ENCODE measurements around the gene ZCCHC14.

Gene ZCCHC14

DNA sequence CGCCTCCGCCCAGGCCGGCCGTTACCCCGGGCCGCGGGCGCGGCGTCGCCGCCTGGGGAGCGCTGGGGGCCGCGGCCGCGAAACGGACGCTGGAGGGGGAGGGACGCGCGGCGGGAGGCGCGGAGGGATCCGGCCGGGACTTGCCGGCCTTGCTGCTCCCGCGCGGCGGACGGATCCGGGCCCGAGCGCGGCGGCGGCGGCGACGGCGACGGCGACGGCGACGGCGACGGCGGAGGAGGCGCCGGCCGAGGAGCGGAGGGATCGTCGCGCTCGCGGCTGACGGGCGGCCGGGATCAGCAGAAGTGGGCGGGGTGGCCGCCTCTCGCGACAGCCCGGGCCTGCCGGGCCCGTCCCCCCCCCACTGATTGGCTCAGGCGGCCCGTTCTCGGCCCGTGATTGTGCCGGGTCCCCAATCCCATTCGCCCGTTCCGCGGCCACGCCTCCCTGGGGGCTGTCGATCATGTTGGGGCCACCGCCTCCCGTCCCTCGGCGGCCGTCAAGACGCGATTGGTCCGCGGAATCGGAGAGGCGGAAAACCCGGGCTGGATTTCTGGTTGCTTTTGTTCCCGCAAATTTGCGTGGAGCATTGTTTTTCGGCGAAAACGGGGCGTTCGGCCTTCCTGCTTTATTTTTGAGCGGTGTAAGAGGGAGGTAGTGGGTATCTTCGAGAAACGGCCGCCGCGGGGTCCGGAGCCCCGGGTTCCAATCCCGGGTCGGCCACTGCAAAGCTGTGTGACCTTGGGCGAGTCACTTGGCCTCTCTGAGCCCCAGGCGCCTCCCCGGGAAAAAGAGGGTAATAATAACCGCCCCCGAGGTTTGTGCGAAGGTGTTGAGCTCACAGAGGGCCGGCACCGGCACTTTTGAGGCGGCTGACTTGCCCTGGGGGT lies at the start of gene ZCCHC14:
TSS of gene ZCCHC14 (minus strand) at position 304 of the 887 bp plus-strand sequence. CDS start 786 bp downstream, outside the sequence.
- no peaks in the 10 kb centered on the region for H3K9me3 Mint-ChIP-seq
- H3K27me3 Mint-ChIP-seq (ENCODE audit: low read depth) = peaks cover 52% of the 10 kb centered on the region
- peak within 1 kb of the TSS; percentile 86 for H3K4me3 Mint-ChIP-seq
- H3K36me3 Mint-ChIP-seq (ENCODE audit: low read depth) = no peaks in the 10 kb centered on the region
- peaks cover 24% of the 10 kb centered on the region for H3K4me1 Mint-ChIP-seq (ENCODE audit: low read depth)
- peak within 1 kb of the TSS; percentile 78 for H3K27ac Mint-ChIP-seq

DNA sequence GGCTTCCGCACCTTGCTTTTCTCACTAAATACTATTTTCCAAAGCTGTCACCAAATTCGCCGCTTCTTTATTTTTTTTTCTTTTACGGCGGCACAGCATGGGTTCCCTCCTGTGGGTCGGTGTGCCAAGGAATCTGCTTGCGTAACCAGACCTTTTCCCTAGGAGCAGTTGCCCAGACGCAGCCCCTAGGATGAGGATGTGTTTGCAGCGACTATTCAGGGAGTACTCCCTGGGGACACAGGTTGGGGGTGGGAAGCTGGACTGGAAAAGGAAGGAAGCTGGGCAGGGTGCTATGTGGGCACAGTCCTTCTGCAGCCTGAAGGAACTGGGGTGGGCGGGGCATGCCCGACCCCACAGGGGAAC lies 49.0 kb upstream of the ZCCHC14 start:
- Mint-ChIP-seq H3K27ac (no peak overlapping the region), H3K9me3 (peaks cover 10% of the 10 kb centered on the region), H3K4me1 (ENCODE audit: low read depth) (peaks cover 2% of the 10 kb centered on the region), H3K27me3 (ENCODE audit: low read depth) (peaks cover 15% of the 10 kb centered on the region), H3K36me3 (ENCODE audit: low read depth) (no peaks in the 10 kb centered on the region), H3K4me3 (no peak overlapping the region)

DNA sequence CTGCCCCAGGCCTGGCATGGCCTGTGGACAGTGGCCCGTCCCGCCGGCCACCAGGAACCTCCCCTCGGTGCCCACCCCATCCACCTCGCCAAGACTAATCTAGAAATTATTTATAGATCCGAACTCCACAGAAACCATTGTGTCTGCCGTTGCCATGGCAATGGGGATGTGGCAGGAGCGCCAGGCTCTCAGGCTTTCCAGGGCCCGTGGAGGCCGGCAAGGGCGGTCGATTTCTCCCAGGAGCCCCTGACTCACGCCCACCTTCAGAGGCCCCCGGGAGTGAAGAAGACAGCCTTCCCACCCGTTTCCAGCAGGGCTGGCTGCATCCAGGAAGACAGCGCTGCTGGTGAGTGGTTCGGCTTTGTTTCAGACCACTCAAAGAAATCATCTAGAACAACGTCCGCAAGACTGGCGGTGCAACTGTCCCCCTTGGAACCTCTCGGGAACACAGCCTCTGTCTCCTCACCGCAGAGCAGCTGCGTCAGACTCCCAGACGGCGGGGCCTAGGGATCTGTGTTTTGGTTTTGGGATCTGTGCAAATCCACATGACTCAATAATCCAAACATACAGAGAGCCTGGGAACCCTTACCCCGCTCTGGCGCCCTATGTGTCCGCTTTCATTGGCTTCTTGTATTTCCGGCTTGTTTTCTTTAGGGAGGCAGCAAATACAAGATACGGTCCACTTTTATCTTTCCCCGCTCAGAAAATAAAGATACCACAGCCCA lies 48.5 kb upstream of the ZCCHC14 start:
- no peaks in the 10 kb centered on the region for H3K36me3 Mint-ChIP-seq (ENCODE audit: low read depth)
- no peak overlapping the region for H3K27ac Mint-ChIP-seq
- H3K4me3 Mint-ChIP-seq = no peak overlapping the region
- peaks cover 15% of the 10 kb centered on the region for H3K27me3 Mint-ChIP-seq (ENCODE audit: low read depth)
- peaks cover 10% of the 10 kb centered on the region for H3K9me3 Mint-ChIP-seq
- peaks cover 2% of the 10 kb centered on the region for H3K4me1 Mint-ChIP-seq (ENCODE audit: low read depth)

DNA sequence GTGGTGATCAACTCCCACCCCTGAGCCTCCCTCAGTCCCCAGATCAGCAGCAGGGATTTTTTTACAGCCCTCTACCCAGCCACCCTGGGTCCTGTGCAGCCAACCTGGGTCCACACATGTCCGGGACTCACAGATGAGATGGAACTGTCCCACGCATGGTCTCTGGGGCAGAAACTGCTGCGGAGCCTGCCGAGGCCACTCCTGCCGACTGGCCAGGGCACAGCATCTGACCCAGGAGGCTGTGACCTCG lies 48.0 kb upstream of the ZCCHC14 start:
- peaks cover 2% of the 10 kb centered on the region for H3K4me1 Mint-ChIP-seq (ENCODE audit: low read depth)
- peaks cover 12% of the 10 kb centered on the region for H3K9me3 Mint-ChIP-seq
- no peak overlapping the region for H3K27ac Mint-ChIP-seq
- H3K4me3 Mint-ChIP-seq = no peak overlapping the region
- peaks cover 15% of the 10 kb centered on the region for H3K27me3 Mint-ChIP-seq (ENCODE audit: low read depth)
- no peaks in the 10 kb centered on the region for H3K36me3 Mint-ChIP-seq (ENCODE audit: low read depth)

DNA sequence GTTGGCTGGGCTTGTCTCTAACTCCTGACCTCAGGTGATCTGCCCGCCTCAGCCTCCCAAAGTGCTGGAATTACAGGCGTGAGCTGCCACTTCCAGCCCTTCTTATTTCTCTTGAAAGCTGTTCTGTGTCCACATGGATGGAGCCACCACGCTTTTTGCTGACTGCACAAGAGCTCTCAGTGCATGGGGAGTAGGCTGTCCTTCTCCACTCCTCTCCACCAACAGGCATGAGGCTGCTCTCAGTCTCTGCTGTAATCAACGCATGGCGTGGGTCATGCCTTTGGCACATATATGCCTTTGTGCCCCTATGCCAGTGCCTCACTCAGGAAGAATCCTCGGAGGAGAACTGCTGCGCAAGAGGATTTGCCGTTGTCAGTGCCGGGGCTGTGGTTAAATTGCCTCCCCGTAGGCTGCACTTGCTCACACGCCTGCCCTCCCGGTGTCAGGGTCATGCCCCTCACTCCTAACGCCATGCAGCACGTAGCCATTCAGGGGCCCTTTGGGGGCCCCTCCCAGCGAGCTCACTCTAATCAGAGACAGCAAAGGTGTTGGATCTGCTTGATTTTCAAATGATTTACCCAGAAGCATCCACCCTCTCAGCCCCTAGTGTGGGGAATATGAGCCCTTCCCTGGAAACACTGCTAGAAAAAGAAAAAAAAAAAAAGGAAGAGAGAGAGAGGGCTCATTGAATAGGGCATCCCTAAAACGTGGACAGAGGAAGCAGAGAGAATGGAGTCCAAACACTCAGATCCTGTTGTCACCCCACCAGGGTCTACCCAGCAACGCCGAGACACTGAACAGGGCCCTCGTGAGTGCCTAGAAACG lies 47.5 kb upstream of the ZCCHC14 start:
- Mint-ChIP-seq H3K4me3 (no peak overlapping the region), H3K36me3 (ENCODE audit: low read depth) (no peaks in the 10 kb centered on the region), H3K9me3 (peaks cover 11% of the 10 kb centered on the region), H3K27ac (no peak overlapping the region), H3K4me1 (ENCODE audit: low read depth) (peaks cover 2% of the 10 kb centered on the region), H3K27me3 (ENCODE audit: low read depth) (peaks cover 15% of the 10 kb centered on the region)

DNA sequence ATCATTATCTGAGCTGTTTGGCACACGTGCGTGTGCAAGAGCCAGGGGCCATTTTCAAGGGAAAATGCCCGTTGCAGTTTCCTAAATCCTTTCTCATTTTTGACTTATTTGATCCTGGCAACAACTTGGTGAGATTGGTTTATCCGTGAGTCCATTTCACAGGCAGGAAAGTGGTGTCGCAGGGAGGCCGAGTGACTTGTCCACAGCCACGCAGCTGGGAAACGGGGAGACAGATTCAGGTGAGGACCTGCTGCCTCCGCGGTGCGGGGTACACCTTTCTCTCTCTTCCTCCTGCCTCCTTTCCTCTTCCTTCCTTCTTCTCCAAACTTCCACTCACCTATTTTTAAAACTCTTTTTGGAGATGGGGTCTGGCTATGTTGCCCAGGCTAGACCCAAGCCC lies 46.3 kb upstream of the ZCCHC14 start:
- H3K9me3 Mint-ChIP-seq = peaks cover 11% of the 10 kb centered on the region
- peaks cover 2% of the 10 kb centered on the region for H3K4me1 Mint-ChIP-seq (ENCODE audit: low read depth)
- H3K4me3 Mint-ChIP-seq = no peak overlapping the region
- peaks cover 15% of the 10 kb centered on the region for H3K27me3 Mint-ChIP-seq (ENCODE audit: low read depth)
- H3K27ac Mint-ChIP-seq = no peak overlapping the region
- no peaks in the 10 kb centered on the region for H3K36me3 Mint-ChIP-seq (ENCODE audit: low read depth)

DNA sequence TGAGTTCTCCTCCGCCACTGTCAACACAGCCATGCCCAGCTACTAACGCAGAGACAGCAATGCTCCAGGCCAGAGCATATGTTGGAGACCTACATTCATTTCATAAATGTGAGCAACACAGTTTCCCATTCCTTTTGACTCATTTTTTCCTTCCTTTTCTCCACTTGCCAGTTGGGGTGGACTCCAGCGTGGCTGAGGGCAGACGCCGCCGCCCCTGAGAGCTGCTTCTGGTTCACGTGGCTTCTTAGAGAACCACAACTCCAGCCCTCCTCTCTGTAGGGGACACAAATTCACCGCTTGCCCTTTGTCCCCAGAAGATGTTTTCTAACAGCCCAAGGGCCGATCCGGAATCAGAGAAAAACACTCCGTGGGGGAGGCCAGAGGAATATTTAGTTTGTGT lies 45.8 kb upstream of the ZCCHC14 start:
- peaks cover 11% of the 10 kb centered on the region for H3K9me3 Mint-ChIP-seq
- H3K27ac Mint-ChIP-seq = no peak overlapping the region
- peaks cover 15% of the 10 kb centered on the region for H3K27me3 Mint-ChIP-seq (ENCODE audit: low read depth)
- no peak overlapping the region for H3K4me3 Mint-ChIP-seq
- H3K36me3 Mint-ChIP-seq (ENCODE audit: low read depth) = no peaks in the 10 kb centered on the region
- peaks cover 2% of the 10 kb centered on the region for H3K4me1 Mint-ChIP-seq (ENCODE audit: low read depth)

DNA sequence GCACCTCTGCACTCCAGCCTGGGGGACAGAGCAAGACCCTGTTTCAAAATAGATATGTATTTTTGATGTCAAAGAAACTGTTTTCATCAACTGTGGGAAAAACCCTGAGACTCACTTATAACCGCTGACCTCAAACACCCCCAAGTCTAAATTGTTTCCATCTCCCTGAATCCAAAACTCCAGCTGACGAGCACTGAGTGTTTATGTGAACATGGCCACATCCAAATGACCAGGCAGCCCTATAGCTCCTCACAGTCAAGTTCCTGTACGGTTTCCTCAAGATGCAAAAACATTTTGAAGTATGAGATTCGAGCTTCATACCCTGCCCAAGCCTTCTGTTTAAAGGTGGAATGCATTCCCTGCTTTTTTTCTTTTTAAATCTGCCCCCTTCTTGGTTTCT lies 45.3 kb upstream of the ZCCHC14 start:
- peaks cover 15% of the 10 kb centered on the region for H3K27me3 Mint-ChIP-seq (ENCODE audit: low read depth)

DNA sequence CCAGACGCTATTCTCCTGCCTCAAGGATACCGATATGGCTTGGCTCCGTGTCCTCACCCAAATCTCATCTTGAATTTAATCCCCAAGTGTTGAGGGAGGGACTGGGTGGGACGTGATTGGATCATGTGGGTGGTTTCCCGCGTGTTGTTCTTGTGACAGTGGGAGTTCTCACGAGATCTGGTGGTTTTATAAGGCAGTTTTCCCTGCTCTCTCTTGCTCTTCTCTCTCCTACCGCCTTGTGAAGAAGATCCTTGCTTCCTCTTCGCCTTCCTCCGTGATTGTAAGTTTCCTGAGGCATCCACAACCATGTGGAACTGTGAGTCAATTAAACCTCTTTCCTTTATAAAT lies 43.9 kb upstream of the ZCCHC14 start:
- Mint-ChIP-seq H3K9me3 (peaks cover 22% of the 10 kb centered on the region), H3K36me3 (ENCODE audit: low read depth) (no peaks in the 10 kb centered on the region), H3K4me3 (no peak overlapping the region), H3K27me3 (ENCODE audit: low read depth) (peaks cover 15% of the 10 kb centered on the region), H3K4me1 (ENCODE audit: low read depth) (peaks cover 2% of the 10 kb centered on the region), H3K27ac (no peak overlapping the region)

More for the DNA sequence above, 45.3 kb upstream of the ZCCHC14 start:
- Mint-ChIP-seq H3K4me3 (no peak overlapping the region), H3K4me1 (ENCODE audit: low read depth) (peaks cover 2% of the 10 kb centered on the region), H3K36me3 (ENCODE audit: low read depth) (no peaks in the 10 kb centered on the region), H3K27ac (no peak overlapping the region), H3K9me3 (peaks cover 14% of the 10 kb centered on the region)

DNA sequence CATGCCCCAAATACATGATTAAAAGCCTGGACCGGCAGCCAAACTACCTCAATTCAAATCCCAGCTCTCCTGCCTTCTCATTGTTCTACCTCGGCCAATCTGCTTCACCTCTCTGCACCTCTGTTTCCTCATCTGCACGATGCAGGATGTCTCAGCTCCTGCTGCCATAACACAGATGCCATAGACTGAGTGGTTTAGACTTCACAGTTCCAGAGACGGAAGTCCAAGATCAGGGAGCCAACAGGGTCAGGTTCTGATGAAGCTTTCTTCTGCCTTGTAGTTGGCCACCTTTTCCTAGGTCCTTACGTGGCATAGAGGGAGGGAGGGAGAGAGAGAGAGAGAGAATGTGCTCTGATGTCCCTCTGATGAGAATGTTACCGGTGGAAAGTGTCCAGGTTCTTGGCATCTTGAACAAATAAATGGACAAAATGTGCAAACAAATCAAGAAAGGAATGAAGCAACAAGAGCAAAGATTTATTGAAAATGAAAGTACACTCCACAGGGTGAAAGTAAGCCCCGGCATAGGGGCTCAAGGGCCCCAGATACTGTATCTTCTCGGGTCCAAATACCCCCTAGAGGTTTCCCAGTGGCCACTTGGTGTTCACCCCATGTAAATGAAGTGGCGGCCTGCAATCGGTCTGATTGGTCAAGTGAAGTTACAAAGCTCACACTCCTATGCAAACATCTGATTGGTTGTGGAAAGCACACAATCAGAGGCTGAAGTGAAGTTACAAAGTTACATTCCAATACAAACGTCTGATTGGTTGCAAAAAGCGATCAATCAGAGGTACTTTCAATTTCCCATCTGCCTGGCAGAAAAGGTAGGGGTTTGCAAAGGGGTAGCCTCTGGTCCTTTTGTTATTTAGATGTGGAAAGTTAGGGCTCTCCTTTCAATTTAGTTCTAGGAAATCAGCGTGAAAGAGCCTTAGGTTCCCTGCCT lies 43.3 kb upstream of the ZCCHC14 start:
- H3K27me3 Mint-ChIP-seq (ENCODE audit: low read depth) = peaks cover 15% of the 10 kb centered on the region
- H3K36me3 Mint-ChIP-seq (ENCODE audit: low read depth) = no peaks in the 10 kb centered on the region
- H3K27ac Mint-ChIP-seq = no peak overlapping the region
- H3K4me3 Mint-ChIP-seq = no peak overlapping the region
- H3K9me3 Mint-ChIP-seq = peaks cover 22% of the 10 kb centered on the region
- peaks cover 2% of the 10 kb centered on the region for H3K4me1 Mint-ChIP-seq (ENCODE audit: low read depth)

DNA sequence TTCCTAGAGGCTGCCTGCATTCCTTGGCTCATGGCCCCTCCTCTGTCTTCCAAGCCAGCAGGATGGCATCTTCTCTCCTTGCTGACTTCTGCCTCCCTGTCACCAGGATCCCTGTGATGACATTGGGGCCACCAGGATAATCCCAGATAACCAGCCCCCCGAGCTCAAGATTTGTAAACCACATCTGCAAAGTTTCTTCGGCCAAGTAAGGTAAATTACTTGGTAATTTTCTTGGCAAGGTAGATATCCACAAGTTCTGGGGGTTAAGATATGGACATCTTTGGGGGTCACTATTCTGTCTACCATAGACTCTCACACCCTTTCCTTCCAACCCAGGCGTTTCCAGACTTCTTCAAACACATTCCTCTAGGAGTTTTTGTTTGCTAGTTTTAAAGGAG lies 42.6 kb upstream of the ZCCHC14 start:
- no peak overlapping the region for H3K27ac Mint-ChIP-seq
- H3K9me3 Mint-ChIP-seq = peaks cover 24% of the 10 kb centered on the region
- H3K36me3 Mint-ChIP-seq (ENCODE audit: low read depth) = no peaks in the 10 kb centered on the region
- H3K4me3 Mint-ChIP-seq = no peak overlapping the region
- peaks cover 14% of the 10 kb centered on the region for H3K27me3 Mint-ChIP-seq (ENCODE audit: low read depth)
- peaks cover 2% of the 10 kb centered on the region for H3K4me1 Mint-ChIP-seq (ENCODE audit: low read depth)

DNA sequence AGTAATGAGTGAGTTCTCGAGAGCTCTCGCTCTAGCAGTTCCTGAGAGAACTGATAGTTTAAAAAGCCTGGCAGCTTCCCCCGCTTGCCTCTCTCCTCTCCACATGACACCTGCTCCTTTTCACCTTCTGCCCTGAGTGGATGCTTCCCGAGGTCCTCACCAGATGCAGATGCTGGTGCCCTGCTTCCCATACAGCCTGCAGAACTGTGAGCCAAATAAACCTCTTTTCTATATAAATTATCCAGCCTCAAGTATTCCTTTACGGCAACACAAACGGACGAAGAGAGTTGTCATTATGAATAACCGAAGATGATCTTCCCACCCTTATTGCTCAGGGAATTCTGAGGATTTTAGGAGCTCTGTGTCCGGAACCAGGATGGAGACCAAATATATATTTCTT lies 41.9 kb upstream of the ZCCHC14 start:
- Mint-ChIP-seq H3K27ac (no peak overlapping the region), H3K9me3 (peaks cover 27% of the 10 kb centered on the region), H3K4me3 (no peak overlapping the region), H3K4me1 (ENCODE audit: low read depth) (peaks cover 2% of the 10 kb centered on the region), H3K36me3 (ENCODE audit: low read depth) (no peaks in the 10 kb centered on the region), H3K27me3 (ENCODE audit: low read depth) (peaks cover 14% of the 10 kb centered on the region)

DNA sequence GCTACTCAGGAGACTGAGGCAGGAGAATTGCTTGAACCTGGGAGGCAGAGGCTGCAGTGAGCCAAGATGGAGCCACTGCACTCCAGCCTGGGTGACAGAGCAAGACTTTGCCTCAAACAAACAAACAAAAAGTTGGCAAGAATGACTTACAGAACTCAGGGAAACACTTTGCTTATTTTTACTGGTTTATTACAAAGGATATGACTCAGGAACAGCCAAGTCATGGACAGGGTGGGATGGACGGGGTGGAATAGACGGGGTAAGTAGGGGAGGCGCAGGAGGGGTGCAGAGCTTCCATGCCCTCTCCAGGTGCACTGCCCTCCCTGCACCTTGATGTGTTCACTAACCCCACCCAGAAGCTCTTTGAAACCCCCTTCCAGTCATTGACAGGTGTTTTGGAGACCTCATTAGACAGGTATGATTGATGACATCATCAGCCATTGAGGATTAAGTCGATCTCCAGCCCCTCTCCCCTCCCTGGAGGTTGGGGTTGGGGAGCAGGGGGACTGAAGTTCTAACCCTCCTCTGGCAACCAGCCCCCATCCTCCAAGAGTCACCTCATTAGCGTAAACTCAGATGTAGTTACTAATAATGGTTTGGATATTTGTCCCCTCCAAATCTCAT lies 41.3 kb upstream of the ZCCHC14 start:
- Mint-ChIP-seq H3K4me3 (no peak overlapping the region), H3K4me1 (ENCODE audit: low read depth) (no peaks in the 10 kb centered on the region), H3K36me3 (ENCODE audit: low read depth) (no peaks in the 10 kb centered on the region), H3K27me3 (ENCODE audit: low read depth) (peaks cover 8% of the 10 kb centered on the region), H3K27ac (no peak overlapping the region), H3K9me3 (peaks cover 33% of the 10 kb centered on the region)
